Neutrophil (primary cell): ENCODE results near the gene ARHGAP6.

Experiments
- H3K27ac ChIP-seq: fragments of 200-600 bp; sonication (generic); 2 replicates; pipeline ENCODE4 v1.5.1; 2016; ENCODE audit warnings: mild to moderate bottlenecking, moderate library complexity
- H3K27me3 ChIP-seq: fragments of 200-600 bp; sonication (generic); 2 replicates; pipeline ENCODE4 v1.6.0; 2016; ENCODE audit warnings: mild to moderate bottlenecking
- H3K36me3 ChIP-seq: fragments of 200-600 bp; sonication (generic); 2 replicates; pipeline ENCODE4 v1.5.1; 2017
- H3K4me1 ChIP-seq, 2 experiments: fragments of 200-600 bp in 1 of 2; sonication (generic) in 1 of 2; 1 replicate in 1 of 2; 2 replicates in 1 of 2; pipeline versions ENCODE4 v1.5.1 to v1.6.1; 2013 to 2016; ENCODE audit warnings: low read depth in 1 of 2, low read length in 1 of 2, mild to moderate bottlenecking in 1 of 2, moderate library complexity in 1 of 2; ENCODE audit not compliant: control insufficient read depth in 1 of 2, insufficient read depth in 1 of 2
- H3K4me3 ChIP-seq, 2 experiments: fragments of 200-600 bp in 1 of 2; sonication (generic) in 1 of 2; 1 replicate in 1 of 2; 2 replicates in 1 of 2; pipeline ENCODE4 v1.5.1; 2013 to 2016; ENCODE audit warnings: low read depth in 1 of 2, low read length in 1 of 2, mild to moderate bottlenecking in 1 of 2, moderate library complexity in 1 of 2
- H3K9me3 ChIP-seq: fragments of 200-600 bp; sonication (generic); 2 replicates; pipeline ENCODE4 v1.5.1; 2016
- TF ChIP-seq, protein P1 (sequence below): fragments of 200-600 bp; sonication (generic); IDR thresholded peaks from 2 replicates; pipeline ENCODE4 v1.5.1; 2016; ENCODE audit warnings: antibody characterized with exemption

ARHGAP6 gene

DNA sequence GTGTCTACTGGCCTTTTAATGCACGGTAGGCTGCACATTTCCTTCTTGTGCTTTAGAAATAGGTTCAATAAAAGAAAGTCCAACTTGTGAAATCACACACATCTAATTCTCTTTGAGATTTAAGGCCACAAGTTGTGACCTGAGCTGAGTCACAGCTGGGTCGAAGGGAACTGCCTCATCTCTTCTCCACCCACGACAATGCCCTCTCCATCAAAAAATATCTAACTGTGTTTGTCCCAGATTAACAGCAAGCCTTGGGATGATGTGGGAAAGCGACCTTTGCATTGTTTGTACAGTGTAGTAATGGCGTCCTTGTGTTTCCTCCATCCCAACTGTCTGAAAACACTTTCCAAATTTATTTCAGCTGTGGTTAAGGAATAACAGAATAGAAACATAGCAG, 203.6 kb downstream of the ARHGAP6 start:
- TF ChIP-seq, protein P1, sequence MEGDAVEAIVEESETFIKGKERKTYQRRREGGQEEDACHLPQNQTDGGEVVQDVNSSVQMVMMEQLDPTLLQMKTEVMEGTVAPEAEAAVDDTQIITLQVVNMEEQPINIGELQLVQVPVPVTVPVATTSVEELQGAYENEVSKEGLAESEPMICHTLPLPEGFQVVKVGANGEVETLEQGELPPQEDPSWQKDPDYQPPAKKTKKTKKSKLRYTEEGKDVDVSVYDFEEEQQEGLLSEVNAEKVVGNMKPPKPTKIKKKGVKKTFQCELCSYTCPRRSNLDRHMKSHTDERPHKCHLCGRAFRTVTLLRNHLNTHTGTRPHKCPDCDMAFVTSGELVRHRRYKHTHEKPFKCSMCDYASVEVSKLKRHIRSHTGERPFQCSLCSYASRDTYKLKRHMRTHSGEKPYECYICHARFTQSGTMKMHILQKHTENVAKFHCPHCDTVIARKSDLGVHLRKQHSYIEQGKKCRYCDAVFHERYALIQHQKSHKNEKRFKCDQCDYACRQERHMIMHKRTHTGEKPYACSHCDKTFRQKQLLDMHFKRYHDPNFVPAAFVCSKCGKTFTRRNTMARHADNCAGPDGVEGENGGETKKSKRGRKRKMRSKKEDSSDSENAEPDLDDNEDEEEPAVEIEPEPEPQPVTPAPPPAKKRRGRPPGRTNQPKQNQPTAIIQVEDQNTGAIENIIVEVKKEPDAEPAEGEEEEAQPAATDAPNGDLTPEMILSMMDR = no peak
- Histone ChIP-seq H3K36me3 (no peaks in the 10 kb centered on the region), H3K4me3 (no peak overlapping the region), H3K27ac (no peak overlapping the region), H3K27me3 (no peaks in the 10 kb centered on the region), H3K9me3 (no peaks in the 10 kb centered on the region), H3K4me1 (no peaks in the 10 kb centered on the region)

DNA sequence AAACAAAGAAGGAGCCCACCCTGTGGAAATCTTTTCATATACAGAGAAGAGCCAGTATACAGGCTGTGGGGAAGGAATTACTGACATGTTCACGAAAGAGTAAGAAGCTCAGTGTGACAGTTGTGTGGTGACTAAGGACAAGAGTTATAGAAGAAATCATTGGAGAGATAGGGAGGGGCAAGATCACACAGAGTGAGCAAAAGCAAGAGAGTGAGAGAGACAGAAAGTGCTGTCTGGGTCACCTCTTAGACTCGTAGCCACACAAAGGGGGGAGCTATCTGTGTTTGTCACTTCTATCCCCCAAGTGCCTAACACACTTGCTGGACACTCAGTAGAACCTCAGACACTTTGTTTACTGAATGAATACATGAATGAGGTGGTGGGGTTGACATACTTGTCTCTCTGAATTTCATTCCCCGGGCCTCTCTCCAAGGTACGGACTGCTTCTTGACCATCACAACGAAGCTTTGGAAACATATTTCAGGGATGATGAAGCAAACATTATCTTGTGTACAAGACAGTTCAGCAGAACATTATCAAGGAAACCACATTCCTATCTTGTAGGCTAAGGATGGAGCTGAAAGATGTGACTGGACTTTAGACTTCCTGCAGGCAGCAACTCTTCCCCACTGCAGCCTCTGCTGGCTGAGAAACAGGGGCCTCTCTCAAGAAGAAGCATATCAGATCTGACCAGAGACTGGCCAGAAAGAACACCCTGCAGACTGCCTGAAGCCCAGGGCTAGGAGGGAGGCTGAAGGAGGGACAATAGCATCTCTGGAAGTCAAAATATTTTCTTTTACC, 204.3 kb downstream of the ARHGAP6 start:
- H3K36me3 ChIP-seq = no peaks in the 10 kb centered on the region
- H3K4me1 ChIP-seq = no peaks in the 10 kb centered on the region
- TF ChIP-seq, protein P1 = no peak
- H3K4me3 ChIP-seq = no peak overlapping the region
- H3K27me3 ChIP-seq = no peaks in the 10 kb centered on the region
- H3K9me3 ChIP-seq = no peaks in the 10 kb centered on the region
- H3K27ac ChIP-seq = no peak overlapping the region

DNA sequence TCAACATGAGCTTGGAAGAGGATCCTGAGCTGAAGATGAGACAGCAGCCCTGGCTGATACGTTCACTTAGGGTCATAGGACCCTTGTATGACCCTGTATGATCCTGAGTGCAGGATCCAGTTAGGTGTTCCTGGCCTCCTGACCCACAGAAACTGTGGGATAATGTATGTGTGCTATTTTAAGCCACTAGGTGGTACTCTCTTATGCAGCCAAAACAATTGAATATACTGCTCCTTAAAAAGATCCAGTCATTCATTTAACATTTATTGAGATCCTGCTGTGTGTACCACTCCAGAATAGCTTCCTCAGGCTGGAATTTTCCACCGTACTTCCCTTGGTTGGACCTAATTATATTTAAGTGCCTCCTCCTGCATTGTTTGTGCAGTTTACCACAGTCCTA, 205.4 kb downstream of the ARHGAP6 start:
- Histone ChIP-seq H3K4me3 (no peak overlapping the region), H3K27ac (no peak overlapping the region), H3K36me3 (no peaks in the 10 kb centered on the region), H3K4me1 (no peaks in the 10 kb centered on the region), H3K27me3 (no peaks in the 10 kb centered on the region), H3K9me3 (no peaks in the 10 kb centered on the region)
- TF ChIP-seq, protein P1 = no peak

DNA sequence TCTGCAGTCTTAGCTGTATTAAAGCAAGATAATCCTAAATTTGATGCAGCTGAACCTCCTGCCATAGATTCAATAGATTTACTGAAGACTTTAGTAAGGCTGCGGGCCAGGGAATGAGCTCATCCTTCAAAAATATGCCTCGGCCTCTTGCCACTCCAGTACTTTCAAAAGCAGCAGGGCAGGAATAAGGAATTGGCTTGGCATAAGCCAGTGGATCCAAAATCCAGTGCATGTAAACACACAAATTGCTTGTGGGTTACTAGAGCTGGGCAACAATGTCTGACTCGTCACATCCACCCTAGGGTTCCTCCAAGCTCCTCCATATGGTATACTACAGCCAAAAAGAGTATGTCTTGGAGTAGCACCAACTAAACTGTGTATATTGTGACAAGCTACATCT, 207.6 kb downstream of the ARHGAP6 start:
- H3K27ac ChIP-seq = no peak overlapping the region
- H3K27me3 ChIP-seq = no peaks in the 10 kb centered on the region
- H3K36me3 ChIP-seq = no peaks in the 10 kb centered on the region
- no peaks in the 10 kb centered on the region for H3K4me1 ChIP-seq
- TF ChIP-seq, protein P1 = no peak
- no peak overlapping the region for H3K4me3 ChIP-seq
- H3K9me3 ChIP-seq = no peaks in the 10 kb centered on the region

DNA sequence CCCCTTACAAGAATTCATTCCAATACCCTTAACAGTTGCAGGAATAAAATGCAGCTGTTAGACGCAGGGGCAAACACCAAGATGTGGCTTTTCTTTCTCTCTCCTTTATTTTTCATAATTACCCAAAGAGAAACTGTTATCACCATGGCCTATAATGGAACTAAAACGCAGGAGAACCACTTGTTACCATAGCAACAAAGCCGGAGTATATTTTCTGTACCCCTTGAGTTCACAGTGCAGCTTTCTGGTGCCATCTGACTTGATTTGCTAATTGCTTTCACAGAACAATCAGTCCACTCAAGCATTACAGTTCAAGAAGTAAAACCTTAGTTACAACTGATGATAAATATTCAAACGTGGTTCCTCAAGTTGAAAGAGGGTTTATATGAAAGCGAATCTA, 214.6 kb downstream of the ARHGAP6 start:
- no peaks in the 10 kb centered on the region for H3K36me3 ChIP-seq
- TF ChIP-seq, protein P1 = no peak
- H3K27me3 ChIP-seq = no peaks in the 10 kb centered on the region
- H3K9me3 ChIP-seq = no peaks in the 10 kb centered on the region
- no peak overlapping the region for H3K27ac ChIP-seq
- no peaks in the 10 kb centered on the region for H3K4me1 ChIP-seq
- no peak overlapping the region for H3K4me3 ChIP-seq
